Hematopoietic multipotent progenitor cell (in vitro differentiated cells): ENCODE measurements around the gene LARP1B. TPM values are rescaled to one million over a fixed set of nuclear protein-coding genes. Genes with fewer than 3 reads are reported as not detected.
"Not testable (repeated sequence)": the region's sequence is repeated elsewhere in the genome, so short reads cannot be mapped to it uniquely, and the experiment has no call there.

Source experiments
- DNase-seq, 3 donors: peaks; one replicate each; pipeline ENCODE4 v3.0.0-alpha.2; 2011 to 2015; ENCODE audit warnings: low read depth in 2 of 3, low spot score in 2 of 3
- total RNA-seq: library from RNA; depleted of rRNA; stranded (reverse); fragments of >200 nt; gene quantifications from one replicate; pipeline ENCODE4 v1.2.3, GENCODE V29; 2012

The LARP1B gene
- total RNA-seq, 1 donor: 6.7 TPM

DNA sequence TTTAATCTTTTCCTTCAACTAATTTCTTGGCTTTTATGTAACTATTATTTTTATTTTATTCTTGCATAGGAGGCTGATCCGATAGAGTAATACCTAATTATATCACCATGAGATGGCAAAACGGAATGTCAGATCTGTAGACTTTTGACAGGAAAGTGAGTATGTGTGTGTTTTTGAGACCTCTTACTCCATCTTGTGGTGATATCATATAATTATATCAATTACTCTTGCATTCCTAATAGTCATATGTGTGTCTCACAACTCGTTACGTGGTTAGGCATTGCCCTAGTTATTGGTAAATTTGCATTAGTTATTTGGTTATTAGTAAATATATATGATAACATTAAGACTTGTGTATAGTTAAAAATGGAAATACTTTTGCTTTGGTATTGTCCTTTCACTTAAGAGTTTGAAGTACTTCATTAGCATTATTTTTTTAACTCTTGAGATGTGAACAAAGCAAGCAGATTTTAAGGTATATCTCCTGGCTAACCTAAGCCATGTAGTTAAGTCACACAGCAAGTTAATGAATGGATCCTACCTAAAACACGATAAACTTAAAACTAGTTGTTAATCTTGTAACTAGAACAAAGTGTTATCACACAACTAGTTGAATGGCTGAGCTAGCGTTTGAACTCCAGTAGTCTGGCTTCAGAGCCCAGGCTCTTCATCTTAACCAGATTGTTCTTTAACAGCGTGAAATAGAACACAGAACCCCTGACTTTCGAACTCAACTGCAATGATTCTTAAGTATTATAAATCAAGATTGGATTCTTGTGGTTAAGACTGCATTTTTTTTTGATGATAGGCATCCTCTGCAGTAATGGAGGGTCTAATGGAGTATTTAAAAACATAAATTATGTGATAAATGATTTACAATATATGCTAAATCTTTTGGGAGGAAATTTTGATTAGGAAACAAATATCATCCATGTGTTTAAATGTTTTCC is 159.4 kb downstream of the LARP1B start:
- DNase-seq: peak in 2 of 3 donors; percentile 28 to 67

DNA sequence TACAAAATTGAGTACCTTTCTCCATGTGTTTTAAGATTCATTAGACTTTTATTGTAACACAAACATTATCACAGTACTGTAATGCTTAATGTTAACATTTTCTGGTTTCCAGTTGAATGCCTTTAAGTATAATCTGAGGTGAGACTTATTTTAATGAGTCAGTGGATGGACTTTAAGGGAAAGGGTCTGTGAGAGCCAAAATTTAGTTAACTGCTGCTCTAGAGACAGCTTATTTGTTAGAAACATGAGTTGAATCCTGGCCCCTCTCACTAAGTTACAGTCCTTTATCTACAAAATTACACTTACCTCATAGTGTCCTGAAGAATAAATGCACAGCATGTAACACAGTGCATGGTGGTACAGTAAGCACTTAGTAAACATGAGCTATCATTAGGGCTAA is 160.5 kb downstream of the LARP1B start:
- DNase-seq: no peak

DNA sequence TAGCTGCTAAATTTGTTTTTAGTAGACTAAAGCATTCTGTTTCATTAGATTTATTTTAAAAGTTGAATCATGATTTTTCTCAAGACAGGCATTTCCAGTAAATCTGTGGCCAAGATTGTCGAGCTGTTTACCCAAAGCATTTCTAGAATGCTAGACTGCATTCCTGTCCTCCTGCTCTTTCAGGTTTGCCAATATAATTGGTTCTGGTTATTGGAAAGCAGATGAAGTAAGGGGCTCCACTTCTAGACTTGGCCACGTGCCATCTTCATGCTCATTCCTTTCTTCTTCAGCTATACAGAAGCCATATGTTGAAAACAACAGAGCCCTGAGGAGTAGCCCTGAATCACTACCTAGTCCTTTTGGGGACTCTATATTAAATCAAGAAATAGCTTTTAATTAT is 164.0 kb downstream of the LARP1B start:
- DNase-seq: no peak

DNA sequence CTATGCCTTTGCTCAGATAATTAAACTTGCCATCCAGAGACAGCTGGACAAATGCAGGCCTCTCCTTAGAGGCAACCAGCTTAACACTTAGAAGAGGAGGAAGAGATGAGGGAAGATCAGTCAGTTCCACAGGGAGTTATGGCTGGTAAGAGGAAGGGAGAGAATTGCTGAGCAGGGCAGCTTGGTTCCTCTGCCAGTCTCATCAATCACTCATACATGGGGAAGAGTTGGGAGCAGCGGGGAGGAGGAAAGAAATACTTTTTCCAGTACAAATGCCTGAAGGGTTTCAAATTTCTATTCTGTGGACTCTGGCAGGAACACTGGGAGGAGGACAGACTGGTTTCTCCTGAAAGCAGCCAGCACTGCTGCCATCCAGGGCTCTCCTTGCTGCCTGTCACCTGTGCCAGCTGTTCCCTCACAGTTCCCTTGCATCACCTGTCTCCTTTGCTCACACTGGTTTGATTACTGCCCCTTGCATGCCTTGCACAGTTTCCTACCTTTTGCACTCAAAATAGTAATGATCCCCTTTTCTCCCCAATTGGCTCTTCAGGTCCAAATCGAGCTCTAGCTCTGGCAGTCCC is 167.0 kb downstream of the LARP1B start:
- no peak for DNase-seq

DNA sequence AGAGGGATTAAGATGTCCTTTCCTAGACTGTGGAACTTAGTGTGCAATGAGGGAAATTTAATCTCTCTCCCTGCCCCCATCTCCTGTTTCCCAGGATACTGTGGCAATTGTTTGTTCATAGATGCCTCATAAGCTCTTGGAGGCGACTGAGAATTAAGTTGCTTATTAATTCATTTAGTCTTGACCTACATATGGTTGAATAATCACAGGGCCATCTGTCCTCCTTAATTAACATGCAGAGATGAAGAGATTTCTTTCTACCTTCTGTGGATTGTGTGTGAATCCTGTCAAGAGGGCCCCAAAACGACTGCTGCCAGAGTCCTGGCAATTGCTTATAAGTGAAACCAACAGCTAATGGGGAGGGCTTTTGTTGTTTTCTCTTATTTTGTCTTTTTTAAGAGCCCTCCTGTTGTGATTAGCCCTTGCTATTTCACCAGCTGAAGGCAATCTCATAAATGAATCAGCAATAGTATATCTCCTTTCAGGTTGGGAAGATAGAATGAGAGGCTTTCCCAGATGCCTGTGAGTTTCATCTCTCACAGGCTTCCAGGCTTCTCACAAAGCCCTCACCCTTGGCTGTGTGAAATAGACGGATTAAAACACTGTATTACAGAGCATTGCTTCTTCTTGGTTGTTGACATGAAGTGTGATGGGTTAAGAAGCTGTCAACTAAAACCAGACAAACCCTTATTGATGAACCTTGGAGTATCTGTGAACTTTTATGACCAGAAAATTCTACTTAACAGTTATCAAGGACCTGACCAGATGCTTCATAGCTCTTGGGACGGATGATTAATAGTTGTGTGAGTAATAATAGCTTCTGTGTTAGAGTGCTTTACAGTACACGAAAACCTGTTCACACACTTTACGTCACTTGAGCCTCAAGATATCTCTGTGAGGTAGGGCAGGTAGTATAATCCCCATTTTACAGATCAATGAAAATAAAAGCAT is 168.0 kb downstream of the LARP1B start:
- DNase-seq: no peak

DNA sequence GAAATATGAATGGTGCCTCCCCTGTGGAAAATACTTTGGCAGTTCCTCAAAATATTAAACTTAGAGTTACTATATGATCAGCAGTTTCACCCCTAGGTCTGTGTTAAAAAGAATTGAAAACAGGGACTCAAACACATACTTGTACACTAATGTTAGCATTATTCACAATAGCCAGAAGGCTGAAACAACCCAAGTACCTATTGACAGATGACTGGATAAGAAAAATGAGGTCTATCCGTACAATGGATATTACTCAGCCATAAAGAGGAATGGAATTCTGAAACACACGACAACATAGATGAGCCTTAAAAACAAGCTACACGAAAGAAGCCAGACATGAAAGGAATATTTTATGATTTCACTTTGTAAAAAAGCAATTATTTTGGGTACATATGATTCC is 171.6 kb downstream of the LARP1B start:
- DNase-seq: no peak

DNA sequence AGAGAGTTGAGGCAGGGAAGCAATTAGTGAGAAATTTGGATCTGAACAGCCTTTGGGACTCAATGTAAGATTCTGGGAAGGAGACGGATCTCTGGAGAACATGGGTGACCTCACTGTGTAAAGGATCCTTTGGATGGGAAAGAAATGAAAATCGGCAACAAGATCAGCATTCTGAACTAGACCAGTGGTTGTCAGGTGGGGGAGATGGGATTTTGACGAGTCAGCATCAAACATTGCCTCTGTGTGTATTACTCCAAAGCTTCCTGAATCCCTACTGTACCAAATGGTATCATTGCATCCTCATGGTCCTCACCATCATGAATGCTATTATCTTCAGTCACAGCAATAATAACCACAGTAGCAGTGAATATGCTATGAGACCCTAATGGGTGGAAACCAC is 173.7 kb downstream of the LARP1B start:
- no peak for DNase-seq

DNA sequence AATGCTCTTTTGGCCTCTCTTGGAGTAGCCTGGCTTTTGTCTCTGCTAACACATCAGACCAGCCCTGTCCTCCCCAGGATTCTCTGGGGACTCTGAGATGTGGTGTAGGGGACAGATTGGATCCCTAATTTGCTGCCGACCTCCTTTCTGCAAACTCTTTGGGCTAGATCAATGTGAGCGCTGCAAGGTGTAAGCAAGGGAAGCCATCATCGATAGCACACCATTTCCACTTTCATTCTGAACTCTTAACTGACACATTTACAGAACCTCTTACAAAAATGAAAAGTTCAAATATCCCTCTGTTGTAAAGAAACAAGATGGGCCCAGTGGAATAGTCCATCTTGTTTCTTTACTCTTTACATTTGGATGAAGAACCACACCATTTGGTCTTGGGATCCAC is 179.9 kb downstream of the LARP1B start:
- no peak for DNase-seq

DNA sequence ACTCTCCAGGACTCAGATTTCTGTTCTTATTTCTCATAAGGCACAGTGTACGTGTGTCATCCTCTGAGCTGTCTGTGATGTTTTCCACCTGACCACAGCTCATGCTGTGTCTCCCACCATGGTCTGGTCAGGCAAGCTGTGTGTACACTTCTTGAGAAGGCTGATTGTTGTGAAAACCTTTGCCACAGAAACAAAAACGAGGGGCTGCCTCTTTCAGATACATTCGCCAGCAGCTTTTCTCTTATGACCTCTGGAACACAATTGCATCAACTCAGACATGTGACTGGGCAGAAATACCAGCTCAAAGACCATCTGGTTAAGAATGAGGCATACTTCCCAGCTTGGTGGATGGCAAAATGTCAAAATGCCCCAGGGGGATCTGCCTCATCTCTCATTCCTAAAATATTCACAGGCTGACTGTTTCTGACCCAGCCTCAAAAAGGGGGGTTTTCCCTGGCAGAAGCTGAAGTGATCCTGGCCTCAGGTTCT is 180.4 kb downstream of the LARP1B start:
- DNase-seq: no peak

DNA sequence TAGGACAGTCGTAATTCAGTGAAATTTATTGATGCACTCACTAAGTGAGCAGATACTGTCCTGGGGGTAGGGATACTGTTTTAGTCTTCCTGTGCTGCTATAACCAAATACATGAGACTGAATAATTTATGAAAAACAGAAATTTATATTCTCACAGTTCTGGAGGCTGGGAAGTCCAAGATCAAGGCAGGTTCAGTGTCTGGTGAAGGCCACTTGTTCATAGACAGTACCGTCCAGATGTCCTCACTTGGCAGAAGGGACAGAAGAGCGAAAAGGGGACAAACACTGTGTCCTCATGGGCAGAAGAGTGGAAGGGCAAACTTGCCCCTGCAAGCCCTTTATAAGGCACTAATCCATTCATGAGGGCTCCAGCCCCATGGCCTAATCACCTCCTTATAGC is 180.9 kb downstream of the LARP1B start:
- DNase-seq: no peak

DNA sequence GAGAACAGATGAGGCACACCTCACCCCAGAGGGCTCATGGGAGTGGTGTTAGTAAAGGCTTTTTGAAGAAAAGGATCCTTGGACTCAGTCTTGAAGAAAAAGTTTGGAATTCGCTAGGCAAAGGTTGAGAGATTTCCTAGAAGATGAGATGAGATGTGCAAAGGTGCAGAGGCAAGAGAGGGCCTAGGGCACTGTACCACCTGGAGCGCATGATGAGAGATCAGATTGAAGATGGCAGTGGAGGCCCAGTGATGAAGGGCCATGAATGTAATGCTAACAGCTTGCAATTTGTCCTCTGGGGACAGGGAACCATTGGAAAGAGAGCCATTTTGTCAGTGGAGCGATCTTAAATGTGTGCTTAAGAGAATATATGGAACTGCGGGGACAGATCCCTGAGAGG is 181.5 kb downstream of the LARP1B start:
- DNase-seq: no peak

DNA sequence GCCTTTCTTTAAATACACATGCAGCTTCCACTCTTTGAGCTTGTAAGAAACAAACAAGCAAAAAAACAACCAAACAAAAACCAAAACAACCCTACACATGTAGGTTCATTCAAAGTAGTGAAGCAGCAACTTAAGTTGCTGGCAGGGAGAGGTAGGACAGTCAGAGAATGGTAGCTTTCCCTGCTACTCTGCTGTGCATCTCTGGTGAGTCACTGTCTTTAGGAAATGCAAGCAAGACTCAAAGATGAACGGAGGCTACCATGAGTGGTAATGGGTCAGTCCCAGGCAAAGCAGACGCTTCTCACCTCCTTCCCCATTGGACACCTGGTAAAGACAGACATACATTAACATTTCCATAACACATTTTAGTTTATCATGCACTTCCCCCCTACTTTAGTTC is 183.3 kb downstream of the LARP1B start:
- no peak for DNase-seq

DNA sequence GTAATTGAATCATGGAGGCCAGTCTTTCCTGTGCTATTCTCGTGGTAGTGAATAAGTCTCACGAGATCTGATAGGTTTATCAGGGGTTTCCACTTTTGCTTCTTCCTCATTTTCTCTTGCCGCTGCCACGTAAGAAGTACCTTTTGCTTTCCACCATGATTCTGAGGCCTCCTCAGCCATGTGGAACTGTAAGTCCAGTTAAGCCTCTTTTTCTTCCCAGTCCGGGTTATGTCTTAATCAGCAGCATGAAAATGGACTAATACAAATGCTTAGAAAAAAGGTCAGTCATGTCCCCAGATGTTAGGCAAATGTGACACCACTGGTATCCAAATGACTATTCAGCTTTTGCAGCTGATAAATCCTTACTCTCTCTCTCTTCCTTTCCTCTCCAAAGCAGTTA is 184.3 kb downstream of the LARP1B start:
- DNase-seq: not testable (repeated sequence)

DNA sequence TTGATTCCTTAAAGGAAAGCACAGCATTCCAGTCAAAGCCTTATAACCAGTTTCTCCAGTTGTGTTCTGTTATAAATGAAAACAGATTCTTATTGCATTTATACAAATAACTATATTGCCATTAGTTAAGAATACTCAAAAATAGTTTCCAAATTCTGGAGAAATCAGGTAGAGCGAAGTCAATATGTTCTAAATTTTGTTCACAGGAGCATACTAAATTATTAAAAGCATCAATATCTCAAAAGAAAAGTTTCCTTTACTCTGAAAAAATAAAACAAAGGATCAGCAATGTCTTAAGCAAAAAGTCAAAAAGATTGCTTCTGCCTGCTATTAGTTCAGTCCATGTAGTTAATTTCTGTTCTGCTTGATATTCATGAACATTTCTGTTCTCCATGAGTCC is 186.8 kb downstream of the LARP1B start:
- no peak for DNase-seq

DNA sequence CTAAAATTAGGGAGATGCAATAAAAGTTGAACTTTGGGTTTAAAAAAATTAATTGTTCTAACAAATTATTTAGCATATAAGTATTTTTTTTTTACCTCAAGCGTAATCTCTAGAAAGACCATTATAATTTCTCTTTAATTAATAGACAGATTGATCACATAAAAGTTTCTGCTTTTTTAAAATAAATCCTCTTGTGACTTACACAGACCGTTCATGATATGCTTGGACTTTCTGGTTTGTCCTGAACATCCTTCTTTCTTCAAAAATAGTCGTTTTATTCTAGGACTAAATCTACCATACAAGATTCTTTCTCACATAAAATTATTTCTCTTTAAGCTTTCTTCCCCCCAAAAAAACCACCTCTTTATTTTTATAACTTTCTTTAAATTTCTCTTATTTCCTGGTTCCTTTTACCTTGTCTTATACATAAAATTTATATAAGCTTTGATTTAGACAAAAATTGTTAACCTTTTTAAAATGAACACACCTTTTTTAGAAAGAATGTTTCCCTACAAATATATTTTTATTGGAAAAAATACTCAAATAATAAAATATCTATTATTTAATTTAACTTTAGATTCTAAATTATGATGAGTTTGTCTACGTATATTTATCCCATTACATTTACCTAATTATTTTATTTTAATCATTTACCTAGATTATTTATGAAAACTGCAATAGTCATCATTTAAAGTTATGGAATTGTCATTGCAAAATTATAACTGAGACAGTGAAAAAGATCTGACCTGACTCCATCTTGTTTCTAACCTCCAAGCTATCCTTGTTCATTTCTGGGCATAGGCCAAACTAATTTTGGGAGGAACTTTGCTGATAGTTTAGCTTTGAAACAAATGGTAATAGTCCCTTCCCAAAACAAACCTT is 188.9 kb downstream of the LARP1B start:
- DNase-seq: no peak

DNA sequence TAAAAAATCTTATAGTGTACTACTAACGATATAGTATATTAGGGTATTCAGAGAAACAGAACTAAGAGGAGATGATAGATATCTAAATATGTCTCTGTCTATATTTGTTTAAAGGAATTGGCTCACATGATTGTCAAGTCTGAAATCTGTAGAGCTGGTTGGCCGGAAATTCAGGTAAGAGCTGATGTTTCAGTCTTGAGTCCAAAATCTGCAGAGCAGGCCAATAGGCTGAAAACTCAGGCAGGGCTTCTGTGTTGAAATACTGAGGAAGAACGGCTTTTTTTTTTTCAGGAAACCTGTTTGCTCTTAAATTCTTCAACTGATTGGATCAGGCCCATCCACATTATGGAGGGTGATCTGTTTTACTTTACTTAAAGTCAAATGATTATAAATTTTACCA is 194.8 kb downstream of the LARP1B start:
- no peak for DNase-seq

DNA sequence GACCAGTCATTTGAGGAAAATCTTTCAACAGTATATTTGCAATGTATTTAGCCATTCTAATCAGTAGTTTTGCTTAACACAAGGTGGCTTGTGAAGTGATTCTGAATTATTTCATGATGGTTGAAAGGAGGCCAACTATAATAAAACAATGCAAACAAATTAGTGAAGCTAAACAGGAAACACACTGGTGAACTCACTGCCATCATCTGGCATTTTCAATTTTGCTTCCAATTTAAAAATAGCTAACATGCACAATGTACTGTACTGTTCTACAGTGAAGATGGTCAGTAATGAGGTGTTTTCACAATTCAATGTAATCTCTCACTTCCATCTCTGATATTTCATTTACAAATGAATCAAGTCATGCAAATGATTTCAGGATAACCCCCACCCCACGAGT is 195.4 kb downstream of the LARP1B start:
- DNase-seq: no peak

DNA sequence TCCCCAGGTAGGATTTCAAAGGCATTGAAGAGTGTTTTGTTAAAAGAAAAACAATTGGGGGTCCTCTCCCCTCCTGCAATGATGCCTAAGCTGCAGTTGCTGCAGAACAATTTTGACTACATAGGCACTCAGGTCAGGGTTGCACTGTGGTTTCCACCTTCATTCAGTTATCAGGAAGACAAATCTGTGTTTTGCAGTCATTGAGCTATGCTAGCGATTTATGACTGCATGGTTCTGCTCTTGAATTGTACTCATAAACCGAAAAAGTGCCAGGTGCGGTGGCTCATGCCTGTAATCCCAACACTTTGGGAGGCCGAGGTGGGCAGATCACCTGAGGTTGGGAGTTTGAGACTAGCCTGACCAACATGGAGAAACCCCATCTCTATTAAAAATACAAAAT is 197.1 kb downstream of the LARP1B start:
- DNase-seq: not testable (repeated sequence)

DNA sequence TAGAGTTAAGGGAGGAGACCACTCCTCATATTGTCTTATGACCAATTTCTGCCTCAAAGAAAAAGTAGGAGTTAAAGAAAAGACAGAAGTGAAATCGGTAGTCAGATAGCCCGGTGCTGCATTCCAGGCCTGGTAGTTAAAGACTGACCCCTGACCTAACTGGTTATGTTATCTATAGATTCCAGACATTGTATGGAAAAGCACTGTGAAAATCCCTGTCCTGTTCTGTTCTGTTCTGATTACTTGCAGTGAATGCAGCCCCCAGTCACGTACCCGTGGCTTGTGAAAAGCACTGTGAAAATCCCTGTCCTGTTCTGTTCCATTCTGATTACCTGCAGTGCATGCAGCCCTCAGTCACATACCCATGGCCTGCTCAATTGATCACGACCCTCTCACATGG is 198.8 kb downstream of the LARP1B start:
- DNase-seq: not testable (repeated sequence)
